Measurements from ENCODE around the gene ADAMTSL1.

ADAMTSL1 gene

DNA sequence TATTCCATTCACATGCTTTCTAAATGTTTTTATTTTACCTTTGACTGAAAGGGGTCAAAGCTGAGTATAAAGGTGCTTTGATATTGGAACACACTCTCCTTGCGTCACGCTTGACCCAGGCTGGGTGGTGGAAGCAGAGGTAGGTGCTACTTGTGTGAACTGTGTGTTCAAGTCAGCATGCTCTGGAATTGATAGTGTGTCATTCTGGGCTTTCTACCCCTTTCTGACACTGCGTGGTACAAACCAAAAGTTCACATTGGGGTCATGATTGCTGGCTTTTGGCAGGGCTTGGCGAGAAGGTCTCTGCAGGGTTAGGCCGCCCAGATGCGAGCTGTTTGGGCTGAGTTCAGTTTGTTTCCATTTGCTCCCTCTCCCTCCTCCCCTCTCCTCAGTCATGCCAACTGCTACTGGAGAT lies 131.8 kb downstream of the ADAMTSL1 start:
- DNase-seq (ENCODE audit: low spot score) = no peak

DNA sequence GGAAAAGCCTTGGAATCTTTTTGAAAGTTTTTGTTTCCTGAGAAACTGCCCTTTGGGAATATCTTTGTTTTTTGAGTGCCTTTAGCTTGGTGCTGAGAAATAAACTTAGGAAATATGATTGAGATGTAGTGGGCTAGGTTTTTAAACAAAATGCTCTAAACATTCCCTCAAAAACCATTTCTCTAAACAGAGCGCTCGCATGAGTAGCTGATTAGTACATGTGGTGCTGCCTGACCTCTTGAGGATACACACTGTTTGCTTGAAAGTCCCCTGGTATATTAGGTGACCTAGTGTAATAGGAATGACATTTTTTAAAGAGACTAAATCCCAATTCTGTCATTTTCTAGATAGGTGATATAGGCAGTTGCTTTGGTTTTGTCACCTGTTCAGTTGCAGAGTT lies 132.3 kb downstream of the ADAMTSL1 start:
- DNase-seq (ENCODE audit: low spot score) = no peak

DNA sequence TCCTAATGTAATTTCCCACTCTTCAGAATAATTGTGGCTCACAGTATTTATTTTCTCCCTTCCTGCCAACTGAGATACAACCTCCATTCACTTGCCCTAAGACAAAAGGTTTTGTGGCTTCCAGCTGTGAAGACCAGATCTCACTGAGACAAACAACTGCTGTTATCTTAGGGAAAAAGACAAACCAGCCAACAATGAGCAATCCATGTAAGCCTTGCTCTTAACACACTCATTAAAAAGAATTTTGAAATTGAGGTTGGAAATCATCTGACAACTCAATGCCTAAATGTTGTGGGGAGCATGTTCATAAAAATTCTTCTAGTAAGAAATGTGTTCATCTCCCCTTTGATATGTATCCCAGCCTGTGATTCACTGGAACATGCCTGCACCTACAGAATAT lies 132.9 kb downstream of the ADAMTSL1 start:
- DNase-seq (ENCODE audit: low spot score) = no peak

DNA sequence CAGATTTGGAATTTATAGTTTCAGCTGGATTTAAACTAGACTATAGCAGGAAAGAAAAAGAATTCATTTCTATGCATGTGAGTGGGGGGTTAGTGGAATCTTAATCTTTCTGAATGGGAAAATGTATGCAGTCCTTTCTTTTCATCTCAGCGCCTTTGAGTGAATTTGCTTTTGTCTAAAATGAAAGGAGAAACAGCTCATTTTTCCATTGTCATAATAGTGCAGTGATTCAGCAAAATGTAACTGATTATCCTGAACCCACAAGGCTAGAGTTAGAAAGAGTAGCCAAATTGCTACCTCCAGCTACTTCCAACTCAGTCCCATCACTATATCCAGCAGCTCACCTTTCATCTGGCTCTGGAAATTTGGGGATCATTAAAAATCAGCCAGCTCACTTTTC lies 134.4 kb downstream of the ADAMTSL1 start:
- DNase-seq (ENCODE audit: low spot score) = no peak

DNA sequence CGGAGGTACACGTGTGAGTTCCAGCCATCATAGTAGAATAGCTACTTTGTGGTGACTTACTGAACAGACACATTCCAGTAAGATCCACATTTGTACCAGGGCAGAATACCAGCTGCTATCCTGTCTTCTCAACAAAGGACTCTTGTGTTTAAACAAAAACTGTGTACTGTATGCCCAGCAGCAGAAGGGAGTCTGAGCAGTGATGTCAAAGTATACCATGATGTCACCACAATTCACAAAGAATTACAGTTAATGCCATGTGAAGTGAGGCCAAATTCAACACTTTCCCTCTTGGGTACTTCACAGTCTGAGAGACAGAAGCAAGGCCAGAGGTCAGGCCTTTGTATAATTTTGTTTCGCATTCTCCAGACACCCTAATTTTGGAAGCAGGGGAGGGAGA lies 137.0 kb downstream of the ADAMTSL1 start:
- peak; percentile 96 for DNase-seq (ENCODE audit: low spot score)

DNA sequence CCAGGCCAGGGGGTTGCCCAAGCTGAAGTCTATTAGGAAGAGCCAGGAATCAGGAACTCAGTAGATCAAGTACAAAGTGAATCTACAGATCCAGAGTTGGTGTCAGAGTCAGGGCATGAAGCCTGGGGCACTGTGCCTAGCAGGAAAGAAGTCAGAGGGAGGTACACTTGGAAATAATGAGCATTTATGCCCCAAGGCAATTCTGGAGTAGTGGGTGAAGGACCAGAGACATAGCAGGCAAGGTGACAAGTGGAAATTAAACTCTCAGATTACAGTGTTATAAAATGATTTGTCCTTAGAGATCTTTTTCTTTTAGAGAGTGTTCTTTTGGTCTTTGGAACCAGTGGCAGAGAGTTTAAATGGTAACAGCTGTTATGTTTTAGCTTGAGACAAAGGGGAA lies 138.0 kb downstream of the ADAMTSL1 start:
- no peak for DNase-seq (ENCODE audit: low spot score)

DNA sequence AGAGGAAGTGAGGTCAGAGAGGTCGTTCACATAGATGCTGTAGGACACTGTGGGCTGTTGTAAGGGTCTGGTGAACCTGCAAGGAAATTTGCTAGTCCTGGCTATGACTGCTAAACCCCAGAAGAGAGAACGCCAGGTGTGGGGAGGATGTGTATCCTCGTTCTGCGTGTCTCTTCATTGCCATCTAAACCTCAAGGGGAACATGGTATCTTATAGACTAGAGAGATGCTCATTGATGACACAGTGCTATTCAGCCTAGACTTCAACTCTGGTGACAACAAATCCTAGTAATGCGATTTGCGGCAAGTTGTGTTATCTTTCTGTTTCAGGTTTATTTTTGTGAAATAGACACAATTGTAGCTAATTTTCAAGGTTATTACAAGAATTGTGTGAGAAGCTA lies 140.2 kb downstream of the ADAMTSL1 start:
- no peak for DNase-seq (ENCODE audit: low spot score)

DNA sequence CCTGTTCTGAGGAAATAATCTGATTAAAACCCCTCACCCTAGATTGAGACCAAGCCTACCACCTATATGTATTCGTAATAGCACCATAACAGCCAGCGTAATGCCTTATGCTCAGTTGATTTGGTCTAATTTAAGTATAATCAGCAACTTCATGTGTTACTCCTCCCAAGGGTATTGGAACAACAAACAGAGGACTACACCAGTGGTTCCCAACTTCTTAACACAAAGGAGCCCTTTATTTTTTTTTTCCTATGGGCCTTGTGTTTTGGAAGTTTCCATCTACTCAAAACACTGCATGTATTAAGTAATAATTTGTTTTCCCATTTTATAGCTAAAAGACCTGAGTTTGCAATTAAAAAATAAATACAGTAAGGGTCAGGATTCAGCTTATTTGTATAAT lies 140.7 kb downstream of the ADAMTSL1 start:
- DNase-seq (ENCODE audit: low spot score) = no peak

DNA sequence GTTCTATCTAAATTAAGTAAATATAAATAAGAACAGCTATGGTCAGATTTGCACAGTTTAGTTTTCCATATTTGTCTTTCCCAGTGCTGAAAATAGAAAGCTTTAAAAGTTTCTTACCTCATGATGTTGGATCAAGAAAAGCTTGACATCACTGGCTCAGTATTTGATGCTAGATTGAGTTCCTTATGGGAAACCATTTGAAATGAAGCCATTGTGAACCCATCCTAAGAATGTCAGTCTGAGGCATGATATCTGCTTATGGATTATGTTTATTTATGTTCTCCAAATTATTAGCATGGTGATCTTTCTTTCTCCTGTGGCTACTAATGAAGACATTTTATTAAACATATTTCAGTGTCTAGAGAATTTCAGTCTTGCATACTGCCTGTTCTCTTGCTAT lies 143.0 kb downstream of the ADAMTSL1 start:
- DNase-seq (ENCODE audit: low spot score) = no peak

DNA sequence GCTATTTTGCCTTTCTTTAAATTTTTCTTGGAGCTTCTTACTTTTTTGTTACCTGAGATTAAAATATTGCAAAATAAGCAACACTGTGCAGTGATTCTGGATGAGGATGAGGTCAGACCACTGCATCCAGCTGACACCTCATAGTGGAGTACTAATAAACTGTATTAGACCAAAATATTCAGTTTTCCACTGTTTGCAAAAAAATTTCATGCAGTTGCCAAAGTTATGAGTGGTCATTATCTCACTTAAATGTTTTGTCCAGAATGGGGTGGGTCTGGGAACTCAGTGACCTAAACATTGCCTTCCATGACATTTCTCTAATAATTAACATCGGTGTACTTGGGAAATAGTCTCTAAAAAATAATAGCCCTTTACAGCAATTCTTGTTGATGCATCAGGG lies 143.8 kb downstream of the ADAMTSL1 start:
- DNase-seq (ENCODE audit: low spot score) = no peak

DNA sequence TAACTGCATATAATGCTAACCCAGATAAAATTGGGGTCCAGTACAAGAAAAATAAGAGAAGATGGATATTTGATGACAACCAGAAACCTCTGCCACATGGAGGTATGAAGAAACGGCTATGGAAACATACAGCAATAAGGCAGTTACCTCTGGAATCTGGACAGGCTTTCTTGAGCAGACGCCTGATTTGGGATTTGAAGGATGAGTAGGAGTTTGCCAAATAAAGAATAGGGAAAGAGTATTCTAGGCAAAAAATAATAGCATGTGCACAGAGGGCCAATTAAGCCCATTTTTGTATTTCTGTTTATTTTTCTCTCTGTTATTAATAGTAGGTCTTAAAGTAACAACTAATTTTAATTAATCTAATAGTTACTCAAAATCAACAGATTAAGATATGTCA lies 144.9 kb downstream of the ADAMTSL1 start:
- DNase-seq (ENCODE audit: low spot score) = no peak

DNA sequence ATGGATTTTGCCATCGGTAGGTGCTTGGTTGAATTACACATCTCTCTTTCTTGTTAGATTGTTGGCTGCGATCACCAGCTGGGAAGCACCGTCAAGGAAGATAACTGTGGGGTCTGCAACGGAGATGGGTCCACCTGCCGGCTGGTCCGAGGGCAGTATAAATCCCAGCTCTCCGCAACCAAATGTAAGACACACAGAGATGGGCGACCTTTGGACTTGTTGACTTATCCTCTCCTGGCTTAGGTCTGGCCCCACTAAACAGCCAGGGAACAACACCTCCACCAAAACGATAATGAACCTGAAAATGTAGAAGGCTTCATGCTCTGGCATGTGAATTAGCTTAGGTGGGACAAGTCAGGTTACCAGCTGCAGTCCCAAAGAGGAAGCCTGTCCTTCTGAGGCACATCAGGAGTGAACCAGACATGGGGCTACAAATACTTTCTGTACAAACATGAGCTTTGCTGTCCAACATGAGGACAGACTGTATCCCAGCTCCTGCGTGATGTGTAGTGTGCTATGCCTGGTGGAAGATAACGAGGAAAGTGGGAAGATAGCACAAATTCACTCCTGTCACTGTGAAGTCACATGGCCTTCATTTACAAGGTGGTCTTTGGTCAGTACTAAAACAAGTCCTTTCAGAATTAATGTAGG lies 148.4 kb downstream of the ADAMTSL1 start:
- DNase-seq (ENCODE audit: low spot score) = no peak

DNA sequence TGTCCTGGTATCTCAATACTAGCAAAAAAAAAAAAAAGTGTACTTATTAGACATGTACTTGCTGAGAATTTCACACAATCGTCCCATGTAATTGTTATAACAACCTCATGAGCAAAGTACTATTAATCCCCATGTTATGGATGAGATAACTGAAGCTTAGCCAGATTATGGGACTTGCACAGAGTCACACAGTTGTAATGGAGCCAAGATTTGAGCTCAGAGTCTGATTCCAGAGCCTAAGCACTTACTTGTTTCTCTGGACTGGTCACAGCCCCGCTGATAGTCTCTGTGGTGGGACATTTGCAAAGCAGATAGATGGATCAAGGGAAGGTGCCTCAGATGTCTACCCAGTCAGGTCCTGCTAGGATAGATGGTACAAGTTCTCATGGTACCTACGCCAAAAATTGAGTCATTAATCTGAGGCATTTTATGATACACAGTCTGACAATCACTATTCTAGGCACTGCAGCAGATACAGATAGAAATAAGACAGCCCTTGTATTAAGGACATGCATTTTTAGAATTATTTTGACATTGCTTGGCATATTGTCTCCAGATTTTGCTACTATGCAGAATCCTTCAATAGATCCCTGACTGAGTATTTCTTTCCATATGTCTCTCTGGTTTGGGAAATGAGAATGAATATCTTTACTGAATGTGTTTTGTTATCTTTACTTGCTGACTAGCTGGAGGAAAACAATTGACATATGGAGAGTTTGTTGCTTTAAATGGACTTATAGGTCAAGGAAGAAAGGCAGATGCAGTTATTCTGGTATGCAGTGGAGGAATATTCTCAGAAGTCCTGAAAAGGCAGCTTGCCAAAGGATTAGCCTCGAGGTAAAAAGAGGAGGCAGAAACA lies 149.5 kb downstream of the ADAMTSL1 start:
- no peak for DNase-seq (ENCODE audit: low spot score)

DNA sequence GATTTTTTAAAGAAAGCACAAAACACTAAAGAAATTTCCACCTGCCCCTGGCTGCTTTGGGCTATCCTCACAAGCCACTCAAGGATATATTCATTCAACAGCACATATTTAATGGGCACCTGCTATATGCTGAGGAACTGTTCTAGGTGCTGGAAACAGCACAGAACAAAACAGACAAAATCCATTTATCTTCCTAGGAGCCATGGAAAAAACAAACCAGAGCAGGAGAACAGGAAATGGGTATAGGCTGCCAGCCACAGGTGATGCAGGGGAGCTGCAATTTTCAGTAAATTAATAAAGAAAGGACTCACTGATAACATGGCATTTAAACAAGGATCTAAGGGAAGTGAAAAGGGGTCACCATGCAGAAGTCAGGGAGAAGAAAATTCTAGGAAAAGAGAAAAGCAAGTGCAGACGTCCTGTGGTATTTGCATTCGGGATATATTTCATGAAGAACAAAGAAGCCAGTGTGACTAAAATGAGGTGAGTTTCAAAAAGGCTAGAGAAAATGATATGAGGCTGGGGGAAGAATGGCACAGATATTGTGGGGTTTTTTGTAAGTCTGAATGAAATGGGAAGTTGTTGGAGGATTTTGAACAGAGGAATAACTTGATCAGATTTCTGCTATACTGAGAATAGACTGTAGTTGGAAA lies 152.2 kb downstream of the ADAMTSL1 start:
- DNase-seq (ENCODE audit: low spot score) = no peak

DNA sequence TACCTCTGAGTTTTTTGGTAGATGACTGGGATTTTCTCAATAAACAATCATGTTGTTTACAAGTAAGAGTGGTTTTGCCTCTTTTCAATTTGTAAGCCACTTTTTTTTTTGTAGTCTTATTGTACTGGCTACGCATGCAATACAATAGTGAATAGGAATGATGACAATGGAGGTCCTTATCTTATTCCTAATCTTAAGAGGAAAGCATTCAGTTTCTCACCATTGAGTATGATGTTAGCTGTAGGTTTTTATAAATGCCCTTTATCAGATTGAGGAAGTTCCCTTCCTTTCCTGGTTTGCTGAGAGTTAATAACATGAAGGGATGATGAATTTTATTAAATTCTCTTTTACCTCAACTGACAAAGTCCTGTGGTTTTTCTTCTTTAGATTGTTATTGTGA lies 155.2 kb downstream of the ADAMTSL1 start:
- DNase-seq (ENCODE audit: low spot score) = no peak

DNA sequence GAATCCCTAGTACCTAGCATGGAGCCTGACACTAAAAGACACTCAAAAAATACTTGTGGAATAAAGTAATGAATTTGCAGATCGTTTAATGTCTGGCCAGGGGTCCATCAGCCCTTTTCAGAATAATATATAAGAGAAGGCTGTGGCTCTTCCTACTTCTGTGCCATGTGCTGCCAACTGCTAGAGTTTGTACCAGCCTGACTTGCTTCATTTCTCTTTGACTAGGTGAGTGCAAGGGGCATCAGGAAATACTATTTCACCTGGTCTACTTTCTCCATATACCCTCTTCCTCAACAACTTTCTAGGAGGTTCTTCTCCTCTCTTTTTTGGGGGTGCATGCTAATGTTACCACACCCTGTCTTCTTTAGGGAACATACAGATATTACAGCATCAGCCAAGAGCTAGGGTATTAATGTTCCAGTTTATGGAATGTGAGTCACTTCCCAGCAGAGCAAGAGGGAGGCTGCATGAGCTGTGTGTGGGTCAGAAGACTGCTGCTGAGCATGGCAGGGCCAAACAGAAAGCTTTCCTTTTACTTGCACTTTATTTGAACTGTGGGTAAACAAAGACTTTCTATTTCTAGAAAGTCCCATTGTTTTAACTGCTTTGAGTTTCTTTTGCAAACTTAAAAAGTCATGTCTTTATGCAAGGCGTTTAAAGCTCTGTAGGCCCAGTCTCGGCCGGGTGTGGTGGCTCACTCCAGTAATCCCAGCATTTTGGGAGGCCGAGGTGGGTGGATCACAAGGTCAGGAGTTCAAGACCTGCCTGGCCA lies 158.9 kb downstream of the ADAMTSL1 start:
- DNase-seq (ENCODE audit: low spot score) = no peak

DNA sequence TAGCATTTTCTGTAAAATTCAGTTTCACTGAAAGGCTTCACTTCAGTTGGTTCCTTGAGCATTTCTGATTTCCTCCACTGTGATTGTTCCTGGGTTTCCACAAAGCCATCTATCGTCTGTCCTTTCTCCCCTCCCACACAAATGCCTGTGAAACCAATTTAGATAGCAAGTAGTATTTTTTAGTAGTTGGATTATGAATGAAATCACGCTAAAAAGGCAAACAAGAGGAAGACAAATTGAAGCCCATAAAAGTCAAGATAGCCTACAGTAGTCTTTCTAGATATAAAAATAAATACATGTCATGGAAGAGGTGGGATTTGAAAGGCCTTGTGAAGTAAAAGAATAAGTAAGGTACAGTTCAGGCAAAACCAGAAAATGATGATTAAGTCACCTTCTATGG lies 162.8 kb downstream of the ADAMTSL1 start:
- no peak for DNase-seq (ENCODE audit: low spot score)

DNA sequence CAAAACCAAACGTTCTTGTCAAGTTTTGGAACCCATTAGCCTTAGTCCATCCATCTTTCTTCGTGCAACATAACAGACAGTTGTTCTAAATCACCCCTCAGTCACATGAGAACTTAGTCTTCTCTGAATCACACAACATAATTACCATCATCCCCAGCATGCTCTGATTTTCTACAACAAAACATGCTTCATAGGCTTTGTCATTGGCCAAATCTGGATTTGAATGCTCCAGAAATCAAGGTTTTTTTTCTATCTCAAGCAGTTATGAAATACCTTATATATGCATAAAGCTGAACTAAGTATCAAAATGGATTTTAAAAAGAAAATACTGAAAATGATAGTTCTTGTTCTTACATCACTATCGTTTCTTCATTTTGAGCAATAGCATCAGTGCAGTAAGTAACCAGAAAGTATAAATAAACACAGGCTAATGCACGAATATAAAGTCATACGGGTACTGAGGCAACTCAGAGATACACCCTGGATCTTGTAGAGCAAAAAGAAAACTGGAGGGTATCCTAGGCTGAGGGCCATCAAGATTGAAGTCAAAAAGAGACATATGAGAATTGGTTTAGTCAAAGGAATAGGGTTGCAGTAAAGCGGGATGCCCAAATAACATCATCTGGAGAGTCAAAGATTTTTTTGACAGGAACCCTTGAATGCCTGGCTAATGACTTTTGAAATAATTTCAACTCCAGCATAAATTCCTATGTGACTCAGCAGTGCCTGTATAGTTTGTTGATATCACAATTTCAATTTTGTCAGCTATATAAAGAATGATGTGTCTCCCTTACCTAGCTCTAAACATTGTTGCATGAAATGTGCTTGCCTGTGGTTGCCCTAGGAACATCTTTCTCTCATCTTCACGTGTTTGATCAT lies 164.7 kb downstream of the ADAMTSL1 start:
- DNase-seq (ENCODE audit: low spot score) = no peak

DNA sequence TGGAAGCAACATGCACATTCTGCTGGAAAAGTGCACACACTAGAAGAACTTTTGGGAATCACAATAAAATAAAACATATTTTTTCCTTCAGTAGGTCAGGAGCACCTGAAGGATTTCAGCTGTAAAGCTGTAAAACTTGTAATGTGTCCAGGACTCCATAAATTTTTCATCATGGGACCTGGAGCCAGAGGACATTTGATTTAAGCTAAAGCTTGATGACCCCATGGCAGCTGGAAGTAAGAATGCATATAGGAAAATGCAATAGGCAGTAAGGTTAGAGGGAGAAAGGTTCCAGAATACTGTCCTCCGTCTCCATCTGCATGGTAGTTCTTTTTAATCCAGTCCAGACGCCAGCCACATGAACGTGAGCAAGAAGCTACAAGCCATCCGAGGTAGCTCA lies 166.0 kb downstream of the ADAMTSL1 start:
- DNase-seq (ENCODE audit: low spot score) = no peak

DNA sequence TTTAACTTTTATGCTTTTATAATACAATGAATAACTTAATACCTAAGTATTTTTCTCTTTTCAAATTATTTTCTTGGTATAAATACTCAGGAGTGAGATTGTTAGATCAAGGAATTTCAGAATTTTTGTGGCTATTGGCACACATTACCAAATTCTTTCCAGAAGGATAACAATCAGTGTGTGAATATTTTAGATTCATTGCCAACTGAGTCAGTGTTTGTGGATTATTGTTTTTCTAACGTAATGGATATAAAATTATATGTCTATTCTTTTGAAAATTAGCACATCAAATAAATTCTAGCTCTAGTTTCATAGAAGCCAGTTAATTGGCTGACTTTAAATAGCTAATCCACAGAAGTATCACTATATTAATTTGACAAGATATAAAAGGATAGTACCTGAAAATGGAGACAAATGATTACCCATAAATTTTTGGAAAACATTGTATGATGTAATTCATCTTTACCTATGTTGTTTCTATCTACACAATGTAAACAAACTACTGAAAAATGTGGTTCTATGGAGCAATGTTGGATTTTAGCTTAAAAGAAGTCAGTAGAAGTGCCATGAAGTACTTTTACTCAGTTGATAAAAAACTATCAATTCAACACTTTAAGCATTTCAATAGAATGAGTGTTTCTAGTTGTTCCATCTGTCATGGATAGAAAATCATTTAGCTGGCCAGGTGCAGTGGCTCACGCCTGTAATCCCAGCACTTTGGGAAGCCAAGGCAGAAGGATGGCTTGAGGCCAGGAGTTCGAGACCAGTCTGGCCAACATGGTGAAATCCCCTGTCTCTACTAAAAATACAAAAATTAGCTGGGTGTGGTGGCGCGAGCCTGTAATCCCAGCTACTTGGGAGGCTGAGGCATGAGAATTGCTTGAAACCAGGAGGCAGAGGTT lies 185.1 kb downstream of the ADAMTSL1 start:
- no peak for DNase-seq (ENCODE audit: low spot score)

Measured in globus pallidus (tissue), 1 donor.